Daoy (cell line): Measurements from ENCODE around the gene IL27RA. TPM values are rescaled to one million over a fixed set of nuclear protein-coding genes. Genes with fewer than 3 reads are reported as not detected.

Experiments
- total RNA-seq: library from RNA; depleted of rRNA; stranded (reverse); fragments of >200 nt; shearing (Covaris generic); gene quantifications from 2 replicates; pipeline ENCODE4 v1.2.3, GENCODE V29; 2014; rRNA removed

Gene IL27RA
- total RNA-seq, 1 experiment from 2014 or later: 11.1 TPM

Other genes starting within 250 kb of the IL27RA start
- gene ZSWIM4, start 236.3 kb upstream of the IL27RA start, total RNA-seq: 4.6 and 5.4 TPM in 2 replicates
- 1.6 TPM in 1 of 2 replicates, not detected in the other for gene NANOS3, start 154.6 kb upstream of the IL27RA start, total RNA-seq
- gene BRME1, start 125.6 kb upstream of the IL27RA start, total RNA-seq: 2.1 and 7.9 TPM in 2 replicates
- 17.8 and 22.7 TPM in 2 replicates for gene CC2D1A, start 125.6 kb upstream of the IL27RA start, total RNA-seq
- not detected in 2 replicates for gene PODNL1, start 93.3 kb upstream of the IL27RA start, total RNA-seq
- gene DCAF15, start 79.3 kb upstream of the IL27RA start, total RNA-seq: 29.4 and 40.5 TPM in 2 replicates
- gene RFX1, start 25.4 kb upstream of the IL27RA start, total RNA-seq: 1.3 and 1.4 TPM in 2 replicates
- gene RLN3, start 3.6 kb upstream of the IL27RA start, total RNA-seq: not detected in 2 replicates
- gene PALM3, start 30.3 kb downstream of the IL27RA start, total RNA-seq: 0.46 TPM in 1 of 2 replicates, not detected in the other
- 0.29 and 1.3 TPM in 2 replicates for gene MISP3, start 41.0 kb downstream of the IL27RA start, total RNA-seq
- not detected in 2 replicates for gene C19orf67, start 54.0 kb downstream of the IL27RA start, total RNA-seq
- 95.5 and 121 TPM in 2 replicates for gene SAMD1, start 59.0 kb downstream of the IL27RA start, total RNA-seq
- 29.8 and 36.0 TPM in 2 replicates for gene PRKACA, start 86.0 kb downstream of the IL27RA start, total RNA-seq
- 78.5 and 110 TPM in 2 replicates for gene ASF1B, start 104.8 kb downstream of the IL27RA start, total RNA-seq
- 2.3 and 5.8 TPM in 2 replicates for gene ADGRL1, start 174.4 kb downstream of the IL27RA start, total RNA-seq